ENCODE results near the gene COL26A1.

The COL26A1 gene

DNA sequence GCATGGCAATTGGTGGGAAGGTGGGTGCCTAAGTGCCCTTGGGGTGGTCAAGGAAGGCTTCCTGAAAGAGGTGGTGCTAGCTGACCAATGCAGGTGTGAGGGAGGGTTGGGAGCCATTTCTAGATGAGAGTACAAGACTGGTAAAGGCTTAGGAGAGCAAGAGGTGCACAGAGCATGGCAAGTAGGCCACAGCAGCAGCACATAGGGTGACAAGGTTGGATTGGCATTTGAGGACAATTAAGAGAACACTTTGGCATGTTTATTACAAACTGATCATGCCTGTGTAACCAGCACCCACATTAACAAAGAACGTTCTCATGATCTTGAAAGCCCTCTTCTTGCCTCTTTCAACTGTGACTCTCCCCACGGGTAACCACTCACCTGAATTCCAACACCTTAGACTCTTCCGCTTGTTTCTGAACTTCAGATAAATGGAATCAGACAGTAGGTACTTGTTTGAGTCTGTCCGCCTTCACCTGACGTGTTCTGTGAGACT lies 158.8 kb downstream of the COL26A1 start:
- Histone ChIP-seq H3K27me3 (ENCODE audit: control insufficient read depth, insufficient read depth, low read length) (no peaks in the 10 kb centered on the region), H3K9ac (ENCODE audit: low read depth, low read length) (no peak overlapping the region), H3K4me3 (ENCODE audit: low read depth, low read length) (no peak overlapping the region), H3K9me3 (ENCODE audit: control insufficient read depth, insufficient read depth, low read length) (no peaks in the 10 kb centered on the region), H3K27ac (ENCODE audit: low read depth, low read length) (no peak overlapping the region), H3K36me3 (ENCODE audit: control insufficient read depth, insufficient read depth, low read length) (no peaks in the 10 kb centered on the region), H3K4me1 (ENCODE audit: control insufficient read depth, insufficient read depth, low read length) (peaks cover 7% of the 10 kb centered on the region; the same call in 1 of the 2 replicates)

DNA sequence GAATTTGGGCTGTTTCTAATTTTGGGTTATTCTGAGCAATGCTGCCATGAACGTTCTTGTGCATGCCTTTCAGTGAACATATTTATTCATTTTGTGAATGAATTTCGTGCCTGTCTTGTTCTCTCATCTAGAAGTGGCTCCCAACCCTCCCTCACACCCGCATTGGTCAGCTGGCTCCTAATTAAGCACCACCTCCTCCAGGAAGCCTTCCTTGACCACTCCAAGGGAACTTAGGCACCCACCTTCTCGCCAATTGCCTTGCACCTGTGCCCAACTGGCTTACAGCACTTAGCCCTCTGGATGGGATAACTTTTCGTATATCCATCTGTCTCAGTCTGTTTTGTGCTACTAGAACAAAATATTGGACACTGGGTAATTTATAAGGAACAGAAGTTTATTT lies 159.3 kb downstream of the COL26A1 start:
- Histone ChIP-seq H3K36me3 (ENCODE audit: control insufficient read depth, insufficient read depth, low read length) (no peaks in the 10 kb centered on the region), H3K27me3 (ENCODE audit: control insufficient read depth, insufficient read depth, low read length) (no peaks in the 10 kb centered on the region), H3K9me3 (ENCODE audit: control insufficient read depth, insufficient read depth, low read length) (no peaks in the 10 kb centered on the region), H3K4me1 (ENCODE audit: control insufficient read depth, insufficient read depth, low read length) (peaks cover 2% of the 10 kb centered on the region; the same call in 1 of the 2 replicates), H3K27ac (ENCODE audit: low read depth, low read length) (no peak overlapping the region), H3K4me3 (ENCODE audit: low read depth, low read length) (no peak overlapping the region), H3K9ac (ENCODE audit: low read depth, low read length) (no peak overlapping the region)

DNA sequence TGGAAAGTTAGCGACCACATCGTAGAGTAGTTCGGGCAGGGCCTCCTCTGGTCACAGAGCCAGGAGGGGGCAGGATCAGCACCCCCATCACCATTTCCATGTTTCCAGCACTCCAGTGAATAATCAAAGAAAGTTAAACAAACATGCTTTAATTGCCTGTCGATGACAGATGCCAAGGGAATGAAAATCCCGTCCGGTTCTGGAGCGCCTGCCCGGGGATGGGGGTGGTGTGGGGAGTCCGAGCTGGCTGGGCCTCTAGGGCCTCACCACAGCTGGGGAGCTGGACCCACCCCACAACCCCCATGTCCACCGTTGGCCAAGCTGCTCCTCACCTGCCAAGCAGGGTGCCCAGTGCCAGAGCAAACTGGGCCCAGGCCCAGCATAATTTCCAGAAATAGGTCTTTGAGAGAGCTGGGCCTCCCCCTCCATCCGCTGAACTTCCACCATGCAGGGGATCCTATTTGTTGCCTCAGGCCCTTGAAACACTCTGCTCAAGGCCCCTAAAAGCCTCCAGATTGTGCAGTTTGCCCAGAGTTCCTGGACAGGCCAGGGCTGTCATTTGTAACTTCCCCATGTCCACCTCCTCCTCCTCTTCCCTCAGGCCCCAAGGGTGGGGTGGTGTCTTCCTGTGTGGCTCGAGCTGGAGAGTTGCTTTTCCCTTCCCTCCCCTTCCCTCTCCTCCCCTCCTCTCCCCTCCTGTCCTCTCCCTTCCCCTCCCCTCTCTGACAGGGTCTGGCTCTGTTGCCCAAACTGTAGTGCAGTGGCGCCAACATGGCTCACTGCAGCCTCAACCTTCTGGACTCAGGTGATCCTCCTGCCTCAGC lies 165.4 kb downstream of the COL26A1 start:
- H3K9me3 ChIP-seq (ENCODE audit: control insufficient read depth, insufficient read depth, low read length): no peaks in the 10 kb centered on the region
- no peaks in the 10 kb centered on the region for H3K36me3 ChIP-seq (ENCODE audit: control insufficient read depth, insufficient read depth, low read length)
- H3K27me3 ChIP-seq (ENCODE audit: control insufficient read depth, insufficient read depth, low read length): no peaks in the 10 kb centered on the region
- H3K4me3 ChIP-seq (ENCODE audit: low read depth, low read length): no peak overlapping the region
- no peak overlapping the region for H3K27ac ChIP-seq (ENCODE audit: low read depth, low read length)
- H3K9ac ChIP-seq (ENCODE audit: low read depth, low read length): no peak overlapping the region
- H3K4me1 ChIP-seq (ENCODE audit: control insufficient read depth, insufficient read depth, low read length): no peaks in the 10 kb centered on the region

DNA sequence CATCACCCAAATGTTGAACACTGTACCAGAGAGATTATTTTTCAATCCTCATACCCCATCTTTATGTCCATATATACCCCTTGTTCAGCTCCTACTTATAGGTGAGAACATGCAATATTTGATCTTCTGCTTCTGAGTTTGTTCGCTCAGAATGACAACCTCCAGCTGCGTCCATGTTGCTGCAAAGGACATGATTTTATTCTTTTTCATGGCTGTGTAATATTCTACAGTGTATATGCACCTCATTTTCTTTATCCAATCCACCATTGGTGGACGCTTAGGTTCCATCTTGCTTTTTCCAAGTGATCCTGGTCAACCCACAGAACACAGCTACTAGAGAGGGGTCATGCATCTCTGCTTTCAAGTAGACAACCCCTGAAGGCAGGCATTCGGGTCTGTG lies 166.9 kb downstream of the COL26A1 start:
- Histone ChIP-seq H3K36me3 (ENCODE audit: control insufficient read depth, insufficient read depth, low read length) (no peaks in the 10 kb centered on the region), H3K27ac (ENCODE audit: low read depth, low read length) (no peak overlapping the region), H3K9me3 (ENCODE audit: control insufficient read depth, insufficient read depth, low read length) (no peaks in the 10 kb centered on the region), H3K4me1 (ENCODE audit: control insufficient read depth, insufficient read depth, low read length) (no peaks in the 10 kb centered on the region), H3K4me3 (ENCODE audit: low read depth, low read length) (no peak overlapping the region), H3K27me3 (ENCODE audit: control insufficient read depth, insufficient read depth, low read length) (no peaks in the 10 kb centered on the region), H3K9ac (ENCODE audit: low read depth, low read length) (no peak overlapping the region)

DNA sequence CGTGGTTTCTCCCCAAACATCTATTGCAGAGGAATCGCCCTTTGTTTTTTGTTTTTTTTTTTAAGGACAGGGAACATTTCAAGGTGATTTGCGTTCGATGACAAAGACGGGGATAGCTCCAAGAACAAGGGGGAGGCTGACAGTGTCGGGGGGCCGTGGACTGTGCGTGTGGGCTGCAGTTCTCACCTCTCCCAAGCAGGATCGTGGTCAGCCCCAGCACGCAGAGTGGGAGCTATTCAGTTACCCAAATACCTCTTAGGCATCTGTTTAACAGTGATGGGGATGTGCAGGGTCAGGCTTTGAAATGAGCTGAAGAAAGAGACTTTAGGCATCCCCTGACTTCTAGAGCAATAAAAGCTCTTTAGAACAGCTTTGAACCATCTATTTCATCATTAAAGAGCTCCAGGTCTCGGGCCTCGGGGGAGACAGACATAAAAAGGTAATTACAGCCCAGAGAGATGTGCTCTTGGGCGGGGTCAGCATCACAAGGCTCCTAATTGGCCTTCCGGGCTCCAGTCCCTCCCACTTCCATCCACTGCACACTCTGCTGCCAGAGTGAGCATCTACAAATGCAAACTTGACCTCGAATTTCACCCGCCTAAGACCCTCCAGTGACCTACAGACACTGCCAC lies 169.2 kb downstream of the COL26A1 start:
- Histone ChIP-seq H3K9me3 (ENCODE audit: control insufficient read depth, insufficient read depth, low read length) (no peaks in the 10 kb centered on the region), H3K4me3 (ENCODE audit: low read depth, low read length) (no peak overlapping the region), H3K27me3 (ENCODE audit: control insufficient read depth, insufficient read depth, low read length) (no peaks in the 10 kb centered on the region), H3K36me3 (ENCODE audit: control insufficient read depth, insufficient read depth, low read length) (no peaks in the 10 kb centered on the region), H3K4me1 (ENCODE audit: control insufficient read depth, insufficient read depth, low read length) (no peaks in the 10 kb centered on the region), H3K9ac (ENCODE audit: low read depth, low read length) (no peak overlapping the region), H3K27ac (ENCODE audit: low read depth, low read length) (no peak overlapping the region)

DNA sequence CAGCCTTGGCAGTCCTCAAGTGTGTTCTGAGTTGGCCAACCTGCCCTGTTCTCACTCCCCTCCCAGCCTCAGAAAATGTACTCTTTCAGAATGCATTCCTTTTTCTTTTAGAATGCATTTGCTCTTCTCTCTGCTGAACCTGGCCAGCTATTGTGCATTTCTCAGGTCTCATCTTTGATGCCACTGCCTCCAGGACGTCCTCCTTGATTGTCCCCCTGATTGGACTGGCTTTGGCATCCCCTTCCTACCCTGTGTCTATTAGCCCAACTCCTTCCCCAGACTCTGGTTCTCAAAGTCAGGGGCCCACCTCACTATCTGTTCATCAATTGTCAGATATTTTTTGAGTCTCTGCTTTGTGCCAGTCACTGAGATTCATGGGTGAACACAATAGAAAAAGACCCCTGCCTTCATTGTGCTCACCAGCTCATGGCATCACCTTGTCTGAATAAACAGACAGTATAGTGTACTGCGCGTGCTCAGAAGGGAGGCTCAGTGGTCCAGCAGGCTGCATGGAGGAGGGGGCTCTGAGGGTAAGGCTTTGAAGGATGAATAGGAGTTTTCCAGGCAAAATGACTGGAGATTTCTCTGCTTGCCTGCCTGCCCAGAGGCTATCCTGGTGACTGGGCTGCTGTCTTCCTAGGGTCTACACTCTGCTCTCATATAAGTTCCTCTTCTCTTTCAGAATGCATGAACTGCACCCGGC lies 169.9 kb downstream of the COL26A1 start:
- H3K4me1 ChIP-seq (ENCODE audit: control insufficient read depth, insufficient read depth, low read length): no peaks in the 10 kb centered on the region
- no peaks in the 10 kb centered on the region for H3K27me3 ChIP-seq (ENCODE audit: control insufficient read depth, insufficient read depth, low read length)
- H3K36me3 ChIP-seq (ENCODE audit: control insufficient read depth, insufficient read depth, low read length): no peaks in the 10 kb centered on the region
- no peaks in the 10 kb centered on the region for H3K9me3 ChIP-seq (ENCODE audit: control insufficient read depth, insufficient read depth, low read length)
- no peak overlapping the region for H3K27ac ChIP-seq (ENCODE audit: low read depth, low read length)
- no peak overlapping the region for H3K4me3 ChIP-seq (ENCODE audit: low read depth, low read length)
- H3K9ac ChIP-seq (ENCODE audit: low read depth, low read length): no peak overlapping the region

DNA sequence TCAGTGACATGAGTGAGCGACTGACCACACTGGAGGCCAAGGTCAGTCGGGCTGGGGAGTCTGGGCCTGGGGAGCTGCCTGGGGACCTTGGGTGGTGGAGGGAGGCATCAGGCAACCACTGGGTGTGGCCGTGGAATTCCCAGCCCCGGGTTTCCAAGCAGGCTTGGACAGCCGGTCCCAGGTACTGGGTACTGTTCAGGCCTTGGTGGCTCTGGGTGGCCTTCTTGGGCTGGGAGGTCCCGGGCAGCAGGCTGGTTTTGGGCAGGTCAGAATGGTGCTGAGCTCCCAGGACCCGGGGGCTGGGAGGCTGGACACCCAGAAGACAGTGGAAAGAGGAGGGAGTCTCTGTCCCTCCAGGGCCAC lies 170.4 kb downstream of the COL26A1 start:
- H3K9me3 ChIP-seq (ENCODE audit: control insufficient read depth, insufficient read depth, low read length): no peaks in the 10 kb centered on the region
- no peaks in the 10 kb centered on the region for H3K27me3 ChIP-seq (ENCODE audit: control insufficient read depth, insufficient read depth, low read length)
- no peaks in the 10 kb centered on the region for H3K4me1 ChIP-seq (ENCODE audit: control insufficient read depth, insufficient read depth, low read length)
- H3K36me3 ChIP-seq (ENCODE audit: control insufficient read depth, insufficient read depth, low read length): no peaks in the 10 kb centered on the region
- no peak overlapping the region for H3K9ac ChIP-seq (ENCODE audit: low read depth, low read length)
- no peak overlapping the region for H3K27ac ChIP-seq (ENCODE audit: low read depth, low read length)
- H3K4me3 ChIP-seq (ENCODE audit: low read depth, low read length): no peak overlapping the region

DNA sequence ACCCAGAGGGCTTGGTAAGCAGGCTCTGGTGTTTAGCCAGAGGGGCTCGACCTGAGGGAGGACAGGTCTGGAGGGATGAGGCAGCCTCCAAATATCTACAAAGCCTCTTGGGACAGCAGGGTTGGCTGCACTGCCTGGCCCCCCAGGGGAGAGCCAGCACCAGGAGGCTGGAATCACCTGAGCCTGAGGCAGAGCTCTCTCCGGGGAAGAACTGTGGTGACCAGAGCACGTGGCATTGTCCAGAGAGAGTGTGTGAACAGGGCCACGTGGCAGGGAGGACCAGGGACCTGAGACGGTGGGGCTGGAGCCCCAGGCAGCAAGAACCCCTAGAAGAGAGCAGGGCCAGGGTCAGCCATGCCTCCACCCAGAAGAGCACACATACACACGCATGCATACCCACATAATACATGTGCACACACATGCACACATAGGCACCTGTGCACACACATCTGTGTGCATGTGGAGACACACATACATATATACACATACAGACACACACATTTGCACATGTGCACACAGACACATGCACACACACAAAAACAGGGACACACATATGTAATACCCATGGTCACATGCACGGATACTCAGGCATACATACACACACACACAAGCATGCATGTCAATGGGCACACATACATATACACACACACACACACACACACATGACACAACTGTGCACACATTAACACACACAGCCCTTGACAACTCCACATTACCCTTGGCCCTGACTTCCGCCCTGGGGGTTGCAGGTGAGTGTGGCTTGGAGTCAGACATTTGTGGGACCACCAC lies 171.5 kb downstream of the COL26A1 start:
- no peak overlapping the region for H3K4me3 ChIP-seq (ENCODE audit: low read depth, low read length)
- no peaks in the 10 kb centered on the region for H3K36me3 ChIP-seq (ENCODE audit: control insufficient read depth, insufficient read depth, low read length)
- H3K4me1 ChIP-seq (ENCODE audit: control insufficient read depth, insufficient read depth, low read length): no peaks in the 10 kb centered on the region
- no peak overlapping the region for H3K27ac ChIP-seq (ENCODE audit: low read depth, low read length)
- H3K9ac ChIP-seq (ENCODE audit: low read depth, low read length): no peak overlapping the region
- no peaks in the 10 kb centered on the region for H3K9me3 ChIP-seq (ENCODE audit: control insufficient read depth, insufficient read depth, low read length)
- no peaks in the 10 kb centered on the region for H3K27me3 ChIP-seq (ENCODE audit: control insufficient read depth, insufficient read depth, low read length)

DNA sequence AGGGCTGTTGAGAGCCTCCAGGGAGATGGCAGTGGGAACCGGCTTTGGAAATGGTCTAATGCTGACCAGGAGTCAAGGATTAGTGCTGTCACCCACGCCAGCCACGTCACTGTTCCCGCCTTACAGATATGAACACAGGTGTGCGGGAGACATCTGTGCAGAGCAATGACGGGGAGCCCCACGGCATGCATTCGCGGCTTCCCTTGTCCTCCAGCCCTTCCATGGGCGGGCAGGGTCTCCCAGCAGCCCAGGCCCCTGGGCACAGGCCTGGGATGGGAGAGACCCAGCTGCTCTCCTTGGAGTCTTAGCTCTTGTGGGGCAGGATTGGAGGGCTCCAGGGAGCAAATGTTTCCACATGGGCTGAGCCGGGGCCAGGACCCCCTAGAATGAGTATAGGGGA lies 172.2 kb downstream of the COL26A1 start:
- no peaks in the 10 kb centered on the region for H3K27me3 ChIP-seq (ENCODE audit: control insufficient read depth, insufficient read depth, low read length)

DNA sequence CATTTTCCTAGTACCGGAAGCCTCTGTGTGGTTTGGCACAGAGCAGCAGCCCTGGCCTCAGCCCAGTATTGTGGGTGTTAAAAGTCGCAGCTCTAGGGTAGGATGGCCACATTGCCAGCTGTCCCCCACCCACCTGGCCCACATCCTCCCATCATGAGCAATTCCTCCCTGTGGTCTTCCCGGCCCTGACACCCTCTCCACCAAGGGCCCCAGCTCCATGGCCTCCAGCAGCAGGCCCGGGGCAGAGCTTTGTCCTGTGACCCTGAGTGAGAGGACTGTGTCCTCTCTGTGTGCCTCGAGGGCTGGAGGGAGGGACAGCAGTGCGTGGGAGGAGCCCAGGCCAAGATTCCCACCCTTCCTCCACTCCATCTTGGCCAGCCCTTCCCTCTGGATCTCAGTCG lies 172.7 kb downstream of the COL26A1 start:
- no peaks in the 10 kb centered on the region for H3K9me3 ChIP-seq (ENCODE audit: control insufficient read depth, insufficient read depth, low read length)
- no peak overlapping the region for H3K27ac ChIP-seq (ENCODE audit: low read depth, low read length)
- H3K4me3 ChIP-seq (ENCODE audit: low read depth, low read length): no peak overlapping the region
- H3K9ac ChIP-seq (ENCODE audit: low read depth, low read length): no peak overlapping the region
- no peaks in the 10 kb centered on the region for H3K4me1 ChIP-seq (ENCODE audit: control insufficient read depth, insufficient read depth, low read length)
- no peaks in the 10 kb centered on the region for H3K27me3 ChIP-seq (ENCODE audit: control insufficient read depth, insufficient read depth, low read length)
- H3K36me3 ChIP-seq (ENCODE audit: control insufficient read depth, insufficient read depth, low read length): no peaks in the 10 kb centered on the region

More for the DNA sequence above, 172.2 kb downstream of the COL26A1 start:
- Histone ChIP-seq H3K36me3 (ENCODE audit: control insufficient read depth, insufficient read depth, low read length) (no peaks in the 10 kb centered on the region), H3K9ac (ENCODE audit: low read depth, low read length) (no peak overlapping the region), H3K9me3 (ENCODE audit: control insufficient read depth, insufficient read depth, low read length) (no peaks in the 10 kb centered on the region), H3K27ac (ENCODE audit: low read depth, low read length) (no peak overlapping the region), H3K4me1 (ENCODE audit: control insufficient read depth, insufficient read depth, low read length) (no peaks in the 10 kb centered on the region), H3K4me3 (ENCODE audit: low read depth, low read length) (no peak overlapping the region)

Measured in HUES48 (cell line).